ENCODE results near the gene PSMC3IP.
A peak's percentile ranks its signal among the peaks of the same experiment; 100 is the strongest.
"Not testable (repeated sequence)": the region's sequence is repeated elsewhere in the genome, so short reads cannot be mapped to it uniquely, and the experiment has no call there.

Gene PSMC3IP

GRCh38 chr17:42609814-42610801 is 32.6 kb upstream of the PSMC3IP start:
- ChIA-PET CTCF (interaction anchor here (0.6 to 2.5 kb wide), 6 partner anchors 14 to 71 kb away, joined by 3 to 12 read pairs (median 4); partner anchors contain the start of gene PSMC3IP), POLR2A (interaction anchor here (0.5 to 3.0 kb wide), 37 partner anchors 9 to 388 kb away, joined by 3 to 56 read pairs (median 5); partner anchors contain the start of genes BECN1, CCR10, NAGLU and PLEKHH3)
- H3K9me3 ChIP-seq (ENCODE audit: control insufficient read depth, insufficient read depth, low read depth, low read length): not testable (repeated sequence)
- Histone ChIP-seq H3K36me3 (ENCODE audit: control insufficient read depth in 2 of 2, insufficient read depth in 1 of 2, low read length in 2 of 2) (peaks cover 21 to 39% of the 10 kb centered on the region in 2 experiments), H3K4me3 (ENCODE audit: low read depth, low read length) (peak overlapping the region; percentile 46), H3K27ac (ENCODE audit: extremely low read depth, low read depth, low read length) (peak overlapping the region; percentile 78), H3K4me1 (ENCODE audit: control insufficient read depth, insufficient read depth, low read length) (peaks cover 13% of the 10 kb centered on the region)
- TF ChIP-seq ZNF629 (tag by site-specific recombination; IDR thresholded peaks at IDR 0.05) (peak; percentile 24; the same call in 1 of the 2 replicates), WT1 (tag by site-specific recombination; IDR thresholded peaks at IDR 0.05) (peak; percentile 39; the same call in 1 of the 2 replicates), ZNF146 (tag by site-specific recombination; IDR thresholded peaks at IDR 0.05) (0 out of 2 replicates have a peak, but pooled peaks have one; percentile 20), ZSCAN5A (tag by site-specific recombination; IDR thresholded peaks at IDR 0.05) (peak; percentile 24; the same call in 1 of the 2 replicates), ZNF391 (tag by site-specific recombination; IDR thresholded peaks at IDR 0.05; ENCODE audit: borderline replicate concordance, low read depth) (peak; percentile 67; the same call in 1 of the 2 replicates), ZBTB48 (tag by site-specific recombination; IDR thresholded peaks at IDR 0.05) (peak; percentile 94), BCL11B (tag by site-specific recombination; IDR thresholded peaks at IDR 0.05; ENCODE audit: low read depth) (0 out of 2 replicates have a peak, but pooled peaks have one; percentile 30), KLF1 (tag by site-specific recombination; IDR thresholded peaks at IDR 0.05) (peak; percentile 31; the same call in 1 of the 2 replicates), PATZ1 (tag by site-specific recombination; IDR thresholded peaks at IDR 0.05) (peak; percentile 72), ZBTB17 (tag by site-specific recombination; IDR thresholded peaks at IDR 0.05) (peak; percentile 55; the same call in 1 of the 2 replicates), KLF8 (tag by site-specific recombination; IDR thresholded peaks at IDR 0.05) (0 out of 2 replicates have a peak, but pooled peaks have one; percentile 27), ZSCAN23 (tag by site-specific recombination; IDR thresholded peaks at IDR 0.05) (peak; percentile 29; the same call in 1 of the 2 replicates), KLF16 (tag by site-specific recombination; IDR thresholded peaks at IDR 0.05) (peak; percentile 50; the same call in 1 of the 2 replicates), ZBTB7A (tag by site-specific recombination; IDR thresholded peaks at IDR 0.05; ENCODE audit: low read depth) (peak; percentile 57; the same call in 1 of the 2 replicates), KLF7 (tag by site-specific recombination; IDR thresholded peaks at IDR 0.05; ENCODE audit: borderline replicate concordance) (peak; percentile 59; the same call in 1 of the 2 replicates), ZNF335 (tag by site-specific recombination; conservative IDR thresholded peaks at IDR 0.05) (peak; percentile 87), ZBTB1 (tag by site-specific recombination; IDR thresholded peaks at IDR 0.05) (peak; percentile 28; the same call in 1 of the 2 replicates), ZFP69B (tag by site-specific recombination; IDR thresholded peaks at IDR 0.05) (0 out of 2 replicates have a peak, but pooled peaks have one; percentile 16), ZNF660 (tag by site-specific recombination; IDR thresholded peaks at IDR 0.05) (peak; percentile 22; the same call in 1 of the 2 replicates), ZIC2 (tag by site-specific recombination; IDR thresholded peaks at IDR 0.05) (peak; percentile 40; the same call in 1 of the 2 replicates), ZNF2 (tag by site-specific recombination; IDR thresholded peaks at IDR 0.05) (peak; percentile 64; the same call in 1 of the 2 replicates), KLF9 (tag by site-specific recombination; IDR thresholded peaks at IDR 0.05; ENCODE audit: low read depth) (peak; percentile 66)
- TF ChIP-seq, protein P1, sequence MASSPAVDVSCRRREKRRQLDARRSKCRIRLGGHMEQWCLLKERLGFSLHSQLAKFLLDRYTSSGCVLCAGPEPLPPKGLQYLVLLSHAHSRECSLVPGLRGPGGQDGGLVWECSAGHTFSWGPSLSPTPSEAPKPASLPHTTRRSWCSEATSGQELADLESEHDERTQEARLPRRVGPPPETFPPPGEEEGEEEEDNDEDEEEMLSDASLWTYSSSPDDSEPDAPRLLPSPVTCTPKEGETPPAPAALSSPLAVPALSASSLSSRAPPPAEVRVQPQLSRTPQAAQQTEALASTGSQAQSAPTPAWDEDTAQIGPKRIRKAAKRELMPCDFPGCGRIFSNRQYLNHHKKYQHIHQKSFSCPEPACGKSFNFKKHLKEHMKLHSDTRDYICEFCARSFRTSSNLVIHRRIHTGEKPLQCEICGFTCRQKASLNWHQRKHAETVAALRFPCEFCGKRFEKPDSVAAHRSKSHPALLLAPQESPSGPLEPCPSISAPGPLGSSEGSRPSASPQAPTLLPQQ (tag by site-specific recombination; IDR thresholded peaks at IDR 0.05): peak; percentile 52
- TF ChIP-seq, protein P2, sequence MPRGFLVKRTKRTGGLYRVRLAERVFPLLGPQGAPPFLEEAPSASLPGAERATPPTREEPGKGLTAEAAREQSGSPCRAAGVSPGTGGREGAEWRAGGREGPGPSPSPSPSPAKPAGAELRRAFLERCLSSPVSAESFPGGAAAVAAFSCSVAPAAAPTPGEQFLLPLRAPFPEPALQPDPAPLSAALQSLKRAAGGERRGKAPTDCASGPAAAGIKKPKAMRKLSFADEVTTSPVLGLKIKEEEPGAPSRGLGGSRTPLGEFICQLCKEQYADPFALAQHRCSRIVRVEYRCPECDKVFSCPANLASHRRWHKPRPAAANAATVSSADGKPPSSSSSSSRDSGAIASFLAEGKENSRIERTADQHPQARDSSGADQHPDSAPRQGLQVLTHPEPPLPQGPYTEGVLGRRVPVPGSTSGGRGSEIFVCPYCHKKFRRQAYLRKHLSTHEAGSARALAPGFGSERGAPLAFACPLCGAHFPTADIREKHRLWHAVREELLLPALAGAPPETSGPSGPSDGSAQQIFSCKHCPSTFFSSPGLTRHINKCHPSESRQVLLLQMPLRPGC (tag by site-specific recombination; IDR thresholded peaks at IDR 0.05): peak; percentile 59; the same call in 1 of the 2 replicates
- TF ChIP-seq, protein P3, sequence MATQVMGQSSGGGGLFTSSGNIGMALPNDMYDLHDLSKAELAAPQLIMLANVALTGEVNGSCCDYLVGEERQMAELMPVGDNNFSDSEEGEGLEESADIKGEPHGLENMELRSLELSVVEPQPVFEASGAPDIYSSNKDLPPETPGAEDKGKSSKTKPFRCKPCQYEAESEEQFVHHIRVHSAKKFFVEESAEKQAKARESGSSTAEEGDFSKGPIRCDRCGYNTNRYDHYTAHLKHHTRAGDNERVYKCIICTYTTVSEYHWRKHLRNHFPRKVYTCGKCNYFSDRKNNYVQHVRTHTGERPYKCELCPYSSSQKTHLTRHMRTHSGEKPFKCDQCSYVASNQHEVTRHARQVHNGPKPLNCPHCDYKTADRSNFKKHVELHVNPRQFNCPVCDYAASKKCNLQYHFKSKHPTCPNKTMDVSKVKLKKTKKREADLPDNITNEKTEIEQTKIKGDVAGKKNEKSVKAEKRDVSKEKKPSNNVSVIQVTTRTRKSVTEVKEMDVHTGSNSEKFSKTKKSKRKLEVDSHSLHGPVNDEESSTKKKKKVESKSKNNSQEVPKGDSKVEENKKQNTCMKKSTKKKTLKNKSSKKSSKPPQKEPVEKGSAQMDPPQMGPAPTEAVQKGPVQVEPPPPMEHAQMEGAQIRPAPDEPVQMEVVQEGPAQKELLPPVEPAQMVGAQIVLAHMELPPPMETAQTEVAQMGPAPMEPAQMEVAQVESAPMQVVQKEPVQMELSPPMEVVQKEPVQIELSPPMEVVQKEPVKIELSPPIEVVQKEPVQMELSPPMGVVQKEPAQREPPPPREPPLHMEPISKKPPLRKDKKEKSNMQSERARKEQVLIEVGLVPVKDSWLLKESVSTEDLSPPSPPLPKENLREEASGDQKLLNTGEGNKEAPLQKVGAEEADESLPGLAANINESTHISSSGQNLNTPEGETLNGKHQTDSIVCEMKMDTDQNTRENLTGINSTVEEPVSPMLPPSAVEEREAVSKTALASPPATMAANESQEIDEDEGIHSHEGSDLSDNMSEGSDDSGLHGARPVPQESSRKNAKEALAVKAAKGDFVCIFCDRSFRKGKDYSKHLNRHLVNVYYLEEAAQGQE (tag by site-specific recombination; IDR thresholded peaks at IDR 0.05): 0 out of 2 replicates have a peak, but pooled peaks have one; percentile 20
